Activated T-cell treated with anti-CD3 and anti-CD28 coated beads, Interleukin-2, amount 50 U/mL, for 1 hour (primary cell): ENCODE measurements around the gene HAUS1.
A peak's percentile ranks its signal among the peaks of the same experiment; 100 is the strongest.
"Not testable (repeated sequence)": the region's sequence is repeated elsewhere in the genome, so short reads cannot be mapped to it uniquely, and the experiment has no call there.

Source experiments
- DNase-seq: peaks from one replicate; pipeline ENCODE4 v3.0.0-alpha.2; 2020

Gene HAUS1, protein sequence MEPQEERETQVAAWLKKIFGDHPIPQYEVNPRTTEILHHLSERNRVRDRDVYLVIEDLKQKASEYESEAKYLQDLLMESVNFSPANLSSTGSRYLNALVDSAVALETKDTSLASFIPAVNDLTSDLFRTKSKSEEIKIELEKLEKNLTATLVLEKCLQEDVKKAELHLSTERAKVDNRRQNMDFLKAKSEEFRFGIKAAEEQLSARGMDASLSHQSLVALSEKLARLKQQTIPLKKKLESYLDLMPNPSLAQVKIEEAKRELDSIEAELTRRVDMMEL

DNA sequence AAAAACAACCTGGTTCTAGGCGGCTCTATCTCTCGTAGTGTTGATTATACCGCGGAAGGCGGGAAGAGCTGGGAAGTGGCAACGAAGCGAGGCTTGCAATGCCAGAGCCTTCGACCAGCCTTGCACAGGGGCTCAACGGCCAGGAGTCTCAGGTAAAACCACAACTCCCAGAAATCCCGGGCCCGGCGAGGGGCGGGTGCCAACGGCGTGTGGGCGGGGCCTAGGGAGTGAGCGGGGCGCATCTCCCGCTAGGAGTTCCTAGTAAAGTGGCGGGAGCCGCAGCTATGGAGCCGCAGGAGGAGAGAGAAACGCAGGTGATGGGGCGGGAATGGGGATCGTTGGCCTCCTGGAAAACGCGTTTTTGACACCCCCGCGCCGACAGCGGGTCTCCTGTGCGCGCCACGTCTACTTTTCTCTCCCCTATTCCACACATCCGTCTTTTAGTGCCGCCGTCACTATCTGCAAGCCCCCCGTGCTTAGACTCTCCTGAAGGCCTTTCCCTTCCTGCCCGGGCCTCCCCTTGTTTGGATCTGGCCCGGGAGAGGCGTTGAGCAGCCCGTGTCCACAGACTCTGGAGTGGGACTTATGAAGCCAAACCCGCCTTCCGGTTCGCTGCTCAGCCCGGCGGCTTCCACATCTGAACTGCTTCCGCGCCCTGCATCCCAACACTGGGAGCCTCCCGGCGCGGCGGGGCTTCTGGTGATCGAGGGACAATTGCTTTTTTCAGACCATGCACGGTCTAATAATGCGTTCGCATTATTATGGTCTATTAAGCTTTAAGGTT is at the start of gene HAUS1:
HAUS1 (plus strand) TSS at position 258 of the 784 bp plus-strand sequence; CDS start at position 285, 27 bp downstream.
- DNase-seq, result peak; percentile 86

DNA sequence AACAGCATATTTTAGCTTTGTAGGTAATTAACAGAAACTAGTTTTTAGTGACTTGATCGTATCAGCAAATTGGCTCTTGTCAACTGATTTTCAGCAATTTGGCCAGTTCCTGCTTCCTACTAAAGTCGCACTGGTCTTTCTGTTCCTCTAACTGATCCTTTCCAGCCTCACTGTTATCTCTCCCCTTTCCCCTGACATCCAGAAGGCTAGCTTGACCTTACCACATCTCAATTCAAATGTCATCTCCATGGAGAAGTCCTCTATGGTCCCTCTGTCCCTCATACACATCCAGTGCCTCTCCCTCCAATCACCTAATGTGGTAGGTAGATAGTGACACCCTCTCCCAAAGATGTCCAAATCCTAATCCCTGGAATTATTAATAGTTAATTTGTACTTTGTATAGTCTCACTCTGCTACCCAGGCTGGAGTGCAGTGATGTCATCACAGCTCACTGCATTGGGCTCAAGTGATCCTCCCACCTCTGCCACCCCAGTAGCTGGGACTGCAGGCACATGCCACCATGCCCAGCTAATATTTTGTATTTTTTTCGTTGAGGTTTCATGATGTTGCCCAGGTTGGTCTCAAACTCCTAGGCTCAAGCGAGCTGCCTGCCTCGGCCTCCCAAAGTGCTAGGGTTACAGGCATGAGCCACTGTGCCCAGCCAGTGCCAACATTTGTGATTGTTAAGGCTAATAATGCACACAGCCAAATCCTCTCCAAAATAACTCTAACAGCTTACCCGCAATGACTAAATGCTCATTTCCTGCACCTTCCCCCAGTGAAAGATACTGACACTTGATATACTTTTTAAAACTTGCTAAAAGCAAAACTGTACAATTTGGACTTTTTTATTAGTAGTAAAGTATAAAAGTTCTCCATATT is 49.0 kb upstream of the HAUS1 start:
- no peak for DNase-seq

DNA sequence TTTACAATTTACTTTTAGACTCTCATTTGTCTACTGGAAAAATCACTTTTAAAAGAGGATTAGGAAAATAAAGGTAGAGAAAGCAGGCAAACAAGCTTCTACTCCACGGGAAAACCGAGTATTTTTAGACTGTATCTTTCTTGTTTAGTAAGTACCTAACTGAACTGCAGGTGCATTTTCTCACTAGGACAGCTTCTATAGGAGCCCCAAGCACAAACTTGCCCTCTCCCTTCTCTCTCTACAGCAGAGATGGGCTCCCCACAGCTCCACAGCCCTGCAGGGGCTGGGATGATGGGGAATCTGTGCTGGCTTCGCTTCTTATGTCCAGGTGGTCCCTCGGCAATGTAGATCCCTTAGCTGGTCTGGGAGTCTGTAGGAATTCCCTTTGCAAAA is 48.4 kb upstream of the HAUS1 start:
- no peak for DNase-seq

DNA sequence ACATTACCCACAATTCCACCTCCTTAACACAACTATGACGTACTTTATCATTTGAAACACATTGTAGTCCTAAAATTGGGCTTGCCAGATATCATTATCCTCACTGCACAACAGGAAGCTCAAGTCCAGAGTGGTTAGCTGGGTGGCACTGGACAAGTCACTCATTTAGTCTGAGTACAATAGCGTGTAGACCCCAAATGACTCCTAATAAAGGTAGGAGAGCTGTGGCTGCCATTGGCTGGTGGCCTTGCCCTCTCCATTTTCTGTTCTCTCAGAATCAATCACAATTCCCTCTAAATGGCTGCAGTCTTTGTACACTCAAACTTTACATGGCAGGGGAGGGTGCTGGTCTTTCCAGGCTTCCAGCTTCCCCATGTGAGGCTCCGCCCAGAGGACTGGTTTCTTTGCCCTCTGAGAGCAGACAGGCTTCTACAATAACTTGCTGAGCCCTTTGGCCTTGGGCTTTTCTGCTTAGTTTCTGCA is 43.8 kb upstream of the HAUS1 start:
- no peak for DNase-seq

DNA sequence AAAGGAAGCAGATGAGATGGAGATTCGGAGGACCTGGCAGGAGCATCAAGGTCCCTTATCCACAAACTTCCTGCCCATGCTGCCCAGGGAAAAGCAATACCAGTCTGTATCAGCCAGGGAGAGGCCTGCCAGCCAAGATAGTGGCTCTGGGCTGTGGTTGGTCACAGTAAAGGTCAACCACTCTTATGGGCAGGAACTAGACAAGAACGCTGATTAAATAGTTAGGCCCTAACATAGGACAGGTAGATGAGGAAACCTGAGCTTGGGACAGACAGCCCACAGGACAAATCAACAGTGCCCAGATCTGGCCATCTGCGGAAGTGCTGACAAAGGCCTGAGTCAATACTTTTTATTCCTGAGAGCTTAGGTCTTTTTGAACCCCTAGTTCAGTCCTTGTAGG is 42.8 kb upstream of the HAUS1 start:
- DNase-seq, result no peak

DNA sequence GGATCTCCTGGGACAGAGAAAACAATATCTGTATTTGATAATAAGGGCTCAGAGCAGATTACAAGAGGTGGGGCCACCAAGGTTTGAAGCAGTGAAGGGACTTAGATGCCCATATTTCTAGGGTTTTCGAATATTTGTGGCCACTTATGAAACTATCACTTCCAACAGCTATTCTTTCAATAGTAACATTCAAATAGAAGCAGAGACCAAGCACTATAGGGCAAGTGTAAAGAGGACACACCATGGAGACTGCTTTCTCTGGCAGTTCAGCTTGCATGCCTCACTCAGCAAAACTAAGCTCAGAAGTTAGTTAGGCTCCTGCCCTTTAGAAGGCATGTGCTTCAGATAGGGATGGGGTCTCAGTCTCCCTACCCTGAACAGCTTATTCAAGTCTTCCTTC is 42.4 kb upstream of the HAUS1 start:
- no peak for DNase-seq

DNA sequence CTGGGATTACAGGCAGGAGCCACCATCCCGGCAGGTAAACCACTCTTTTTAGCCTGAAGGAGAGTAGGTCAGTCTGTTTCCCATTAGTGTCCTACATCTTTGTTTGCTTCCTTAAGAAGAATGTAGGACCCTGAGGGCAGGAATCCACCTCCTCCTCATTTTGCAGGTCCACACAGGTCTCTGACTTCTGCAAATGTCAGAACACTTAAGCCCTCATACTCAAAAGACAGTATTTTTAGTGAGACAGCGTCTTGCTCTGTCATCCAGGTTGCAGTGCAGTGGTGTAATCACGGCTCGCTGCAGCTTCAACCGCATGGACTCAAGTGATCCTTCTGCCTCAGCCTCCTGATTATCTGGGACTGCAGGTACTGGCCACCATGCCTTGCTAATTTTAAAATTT is 41.4 kb upstream of the HAUS1 start:
- no peak for DNase-seq

DNA sequence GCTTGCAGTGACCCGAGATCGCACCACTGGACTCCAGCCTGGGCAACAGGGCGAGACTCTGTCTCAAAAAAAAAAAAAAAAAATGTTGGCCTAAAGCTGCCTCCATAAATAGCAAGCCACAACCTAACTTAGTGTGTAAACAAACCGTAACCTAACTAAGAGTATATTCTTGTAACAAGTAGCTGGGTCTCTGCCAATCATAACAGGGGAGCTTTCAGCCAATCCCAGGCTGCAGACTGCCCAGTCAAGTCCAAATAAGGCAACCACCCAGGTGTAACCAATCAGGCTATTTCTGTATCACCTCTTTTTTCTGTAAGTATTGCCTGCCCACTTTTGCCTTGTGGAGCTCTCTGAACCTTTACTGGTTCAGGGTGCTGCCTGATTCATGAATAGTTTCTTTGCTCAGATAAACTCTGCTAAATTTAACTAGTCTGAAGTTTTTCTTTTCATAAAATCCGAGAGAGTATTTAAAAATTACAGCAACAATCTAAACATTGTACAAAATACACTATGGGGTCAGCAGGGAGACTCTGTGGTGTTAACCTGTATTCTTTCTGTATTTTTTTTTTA is 36.7 kb upstream of the HAUS1 start:
- no peak for DNase-seq

DNA sequence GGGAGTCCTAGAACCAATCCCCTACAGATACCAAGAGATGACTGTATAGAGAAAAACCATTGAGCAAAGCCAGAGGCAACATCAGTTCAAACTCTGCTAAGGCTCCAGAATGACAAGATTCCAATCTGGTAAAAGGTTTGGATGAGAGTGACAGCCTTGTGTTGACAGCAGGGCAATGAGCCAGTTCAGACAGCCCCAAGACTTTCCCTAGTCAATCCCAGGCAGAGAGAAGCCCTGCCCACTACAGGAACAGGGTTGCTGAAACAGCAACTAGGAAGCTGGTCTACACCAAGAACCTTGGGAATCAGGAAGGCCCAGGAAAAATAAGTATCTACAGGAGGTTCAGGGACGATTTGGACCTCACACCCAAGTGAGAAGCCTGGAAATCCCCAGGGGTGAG is 35.4 kb upstream of the HAUS1 start:
- DNase-seq, result no peak

DNA sequence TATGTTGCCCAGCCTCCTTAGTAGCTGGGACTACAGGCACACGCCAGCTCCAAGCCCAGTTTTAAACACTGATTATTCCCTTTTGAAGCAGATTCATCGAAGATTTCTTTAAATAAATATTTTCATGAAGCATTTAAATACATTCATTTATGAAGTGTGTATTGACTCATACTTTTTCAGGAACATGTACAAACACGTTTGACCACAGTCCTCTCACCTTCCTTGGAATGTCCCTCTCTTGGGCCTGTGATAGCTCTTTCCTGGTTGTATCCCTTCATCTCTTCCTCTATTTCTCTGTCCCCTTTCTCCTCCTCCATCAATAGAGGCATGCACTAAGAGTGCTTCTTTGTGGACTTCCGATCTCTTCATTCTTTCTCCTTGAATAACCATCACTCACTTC is 34.7 kb upstream of the HAUS1 start:
- no peak for DNase-seq

DNA sequence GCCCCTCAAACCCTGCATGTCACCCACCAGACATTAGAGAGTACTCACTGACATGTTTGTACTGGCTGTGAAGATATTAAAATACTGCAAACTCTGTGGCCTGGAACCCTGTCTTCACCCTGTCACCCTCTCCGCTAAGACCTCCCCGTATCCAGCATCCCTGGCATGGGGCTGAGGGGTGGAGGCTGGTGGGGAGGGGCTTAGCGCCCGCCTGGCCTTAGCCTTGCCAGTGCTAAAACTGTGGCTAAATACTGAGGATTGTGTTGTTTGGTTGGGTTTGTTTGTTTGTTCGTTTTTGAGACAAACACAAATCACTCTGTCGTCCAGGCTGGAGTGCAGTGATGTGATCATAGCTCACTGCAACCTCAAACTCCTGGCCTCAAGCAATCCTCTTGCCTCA is 34.0 kb upstream of the HAUS1 start:
- no peak for DNase-seq

DNA sequence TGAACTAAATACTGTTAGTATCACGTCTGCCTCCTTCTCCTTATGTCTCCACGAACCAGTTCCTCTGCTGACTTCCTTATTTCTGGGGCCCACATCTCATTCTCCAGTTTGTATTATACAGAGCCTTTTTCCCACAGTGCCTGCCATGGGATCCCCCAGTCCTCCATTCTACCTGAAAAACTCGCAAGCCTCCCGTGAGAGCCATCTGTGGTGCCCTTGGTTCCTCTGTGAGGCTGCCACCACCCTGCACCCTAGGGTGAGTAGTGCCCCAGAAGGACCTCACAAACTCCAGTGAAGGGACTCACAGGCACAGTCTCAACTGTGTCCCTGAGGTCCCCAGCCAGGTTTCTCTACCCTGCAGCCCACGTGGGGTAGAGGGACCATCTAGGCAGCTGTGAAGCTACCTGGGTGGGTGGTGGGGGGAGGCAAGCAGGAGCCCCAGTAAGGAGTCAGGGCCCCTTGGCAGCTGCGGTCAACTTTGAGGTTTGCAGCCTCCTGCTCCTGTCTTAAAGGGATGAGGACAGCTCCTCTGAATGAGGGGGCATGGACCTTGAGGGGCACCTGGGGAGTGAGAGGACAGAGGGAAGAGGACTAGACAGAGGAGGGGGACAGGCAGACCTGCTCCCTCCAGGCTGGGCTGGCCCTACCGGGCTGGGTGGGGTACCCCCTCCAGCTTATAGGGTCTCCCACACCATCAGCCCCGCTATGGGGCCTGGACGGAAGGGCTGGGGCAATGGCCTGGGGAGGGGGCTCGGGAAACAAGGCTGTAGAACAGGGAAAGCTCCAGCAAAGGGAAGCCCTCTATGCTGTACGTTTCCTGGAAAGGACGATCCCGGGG is 33.2 kb upstream of the HAUS1 start:
- peak; percentile 39 for DNase-seq

DNA sequence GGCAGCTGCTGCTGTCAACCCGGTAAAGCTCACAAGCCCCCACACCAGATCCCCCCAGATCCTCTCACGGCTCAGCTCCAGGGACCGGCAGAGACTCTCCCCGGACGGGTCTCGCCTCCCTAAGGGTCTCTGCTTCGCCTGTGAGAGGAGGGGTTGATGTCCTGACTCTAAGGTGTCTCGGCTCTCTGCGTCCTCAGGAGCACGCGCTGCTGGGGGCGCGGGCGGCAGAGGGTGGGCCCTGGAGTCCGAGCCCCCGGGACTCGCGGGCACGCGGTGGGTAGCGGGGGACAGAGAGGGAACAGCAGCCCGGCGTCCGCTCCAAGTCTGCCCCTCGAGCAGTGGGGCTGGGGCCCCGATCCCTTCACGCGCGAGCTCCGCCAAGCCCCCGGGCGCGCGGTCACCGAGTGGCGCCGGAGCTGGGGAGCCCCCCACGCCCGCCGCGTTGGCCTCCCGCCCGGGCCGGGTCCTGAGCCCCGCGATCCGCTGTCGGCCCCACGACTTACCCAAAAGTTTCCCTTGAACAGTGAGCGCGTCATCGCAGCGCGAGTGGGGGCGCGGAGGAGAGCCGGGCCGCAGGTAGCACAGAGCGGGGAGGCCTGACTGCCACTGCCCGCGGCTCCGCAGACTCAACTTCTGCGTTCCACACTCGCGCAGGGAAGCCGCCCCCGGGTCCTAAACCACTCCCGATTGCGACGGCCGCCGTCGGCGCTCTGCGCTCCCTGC is 32.4 kb upstream of the HAUS1 start, which contains the start of gene PSTPIP2:
PSTPIP2 (minus strand) TSS at position 608 of the 723 bp plus-strand sequence; CDS start at position 536, 72 bp downstream.
- peak; percentile 74 for DNase-seq

DNA sequence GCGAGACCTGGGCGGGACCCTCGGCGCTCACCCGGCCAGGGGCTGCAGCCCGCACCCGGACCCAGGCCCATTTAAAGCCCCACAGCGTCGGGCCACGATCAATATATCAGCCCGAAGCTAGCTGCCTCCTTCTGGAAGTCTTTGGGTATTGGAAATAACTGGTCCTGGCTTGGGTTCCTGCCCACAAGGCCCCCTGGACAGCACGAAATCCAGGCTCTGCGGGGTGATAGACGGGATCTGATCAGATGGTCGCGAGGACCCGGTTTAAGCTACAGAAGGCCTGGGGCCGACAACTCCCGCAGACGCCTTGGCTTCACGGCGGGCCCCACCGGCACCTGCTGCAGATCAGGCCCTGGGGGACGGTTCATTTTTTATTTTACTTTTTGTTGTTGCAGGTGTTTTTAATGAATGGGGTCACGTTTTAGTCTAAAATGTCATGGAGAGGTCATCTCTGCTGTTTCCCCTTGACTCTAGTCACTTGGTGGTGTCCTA is 31.8 kb upstream of the HAUS1 start:
- no peak for DNase-seq

DNA sequence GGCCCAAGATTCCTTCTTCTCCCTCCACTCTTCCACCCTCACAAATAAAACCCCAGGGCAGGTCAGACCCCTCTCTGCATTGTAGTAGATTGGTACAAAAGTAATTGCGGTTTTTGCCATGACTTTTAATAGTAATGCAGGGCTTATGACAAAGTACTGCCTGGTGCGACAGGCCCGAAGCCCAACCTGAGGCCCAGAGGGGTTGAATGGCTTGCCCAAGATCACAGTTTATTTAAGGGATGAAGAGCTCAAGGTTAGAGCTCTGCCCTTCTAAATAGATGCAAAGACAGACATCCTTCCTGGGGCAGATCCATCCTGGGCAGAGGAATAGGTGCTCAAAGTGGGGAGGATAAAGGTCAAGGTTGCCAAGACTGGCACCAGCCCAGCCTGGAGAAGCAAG is 31.2 kb upstream of the HAUS1 start:
- no peak for DNase-seq

DNA sequence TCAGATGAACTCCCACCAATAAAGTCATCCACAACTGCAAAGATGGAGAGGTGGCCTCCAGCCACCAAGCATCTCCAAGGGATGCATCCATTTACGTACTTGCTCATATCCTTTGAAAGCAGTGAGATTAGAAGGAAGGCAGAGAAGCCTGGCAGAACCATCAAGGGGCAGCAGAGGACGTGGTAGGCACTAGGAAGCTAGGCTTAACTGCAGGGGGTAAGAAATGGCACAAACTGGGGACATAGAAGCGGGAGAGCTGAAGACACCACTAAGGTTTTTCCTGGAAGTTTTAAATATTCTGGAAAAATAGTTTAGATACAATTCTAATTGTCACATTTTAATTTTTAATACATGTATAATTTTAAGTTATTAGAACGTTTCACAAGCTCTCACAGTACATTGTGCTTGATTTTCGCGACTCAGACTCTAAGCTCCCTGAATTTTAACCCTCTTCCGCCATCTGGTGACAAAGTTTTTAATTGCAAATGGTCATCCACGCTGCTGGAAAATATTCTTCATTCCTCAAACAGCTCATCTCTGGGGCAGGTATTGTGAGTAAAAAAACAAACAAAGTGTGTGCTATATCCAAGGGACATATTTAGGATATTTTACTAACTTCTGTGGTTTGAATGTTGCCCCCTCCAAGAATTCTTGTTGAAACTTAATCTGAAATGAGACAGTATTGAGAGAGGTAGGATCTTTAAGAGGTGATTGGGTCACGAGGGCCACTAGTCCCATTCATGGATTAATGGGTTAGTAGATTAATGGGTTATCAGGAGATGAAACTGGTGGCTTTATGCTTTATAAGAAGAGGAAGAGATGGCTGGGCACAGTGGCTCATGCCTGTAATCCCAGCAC is 30.5 kb upstream of the HAUS1 start:
- no peak for DNase-seq

DNA sequence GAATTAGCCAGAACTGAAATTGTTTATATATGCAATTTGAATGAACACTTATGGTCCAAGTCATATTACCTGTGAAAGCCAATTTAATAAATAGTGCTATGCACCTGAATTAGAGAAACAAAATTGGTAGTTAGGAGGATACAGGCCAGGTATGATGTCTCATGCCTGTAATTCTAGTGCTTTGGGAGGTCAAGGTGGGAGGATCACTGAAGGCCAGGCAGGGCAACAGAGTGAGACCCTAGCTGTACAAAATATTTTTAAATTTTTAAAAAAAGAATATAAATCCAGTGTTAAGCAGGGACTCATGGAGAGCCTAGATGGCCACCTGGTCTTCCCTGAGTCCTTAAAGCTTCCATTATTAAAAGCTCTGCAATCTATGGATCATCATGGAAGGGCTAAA is 24.8 kb upstream of the HAUS1 start:
- DNase-seq, result no peak

DNA sequence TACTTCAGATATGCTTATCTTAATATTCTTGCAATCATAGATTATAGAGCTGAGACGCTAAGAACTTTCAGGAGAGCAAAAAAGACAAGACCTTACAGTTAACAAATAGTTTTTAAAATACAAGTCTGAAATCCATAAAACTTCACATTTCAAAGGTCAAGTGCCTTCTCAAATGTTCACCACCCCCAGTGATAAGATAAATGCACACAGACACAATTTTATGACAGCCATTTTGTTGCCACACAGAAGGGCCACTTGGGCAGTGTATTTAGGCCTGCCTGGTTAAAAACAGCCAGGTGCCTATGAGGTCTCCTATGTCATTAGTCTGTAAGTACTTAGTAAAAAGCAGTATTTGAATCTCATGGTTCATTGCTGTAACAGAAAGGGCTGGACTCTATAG is 24.0 kb upstream of the HAUS1 start:
- no peak for DNase-seq

DNA sequence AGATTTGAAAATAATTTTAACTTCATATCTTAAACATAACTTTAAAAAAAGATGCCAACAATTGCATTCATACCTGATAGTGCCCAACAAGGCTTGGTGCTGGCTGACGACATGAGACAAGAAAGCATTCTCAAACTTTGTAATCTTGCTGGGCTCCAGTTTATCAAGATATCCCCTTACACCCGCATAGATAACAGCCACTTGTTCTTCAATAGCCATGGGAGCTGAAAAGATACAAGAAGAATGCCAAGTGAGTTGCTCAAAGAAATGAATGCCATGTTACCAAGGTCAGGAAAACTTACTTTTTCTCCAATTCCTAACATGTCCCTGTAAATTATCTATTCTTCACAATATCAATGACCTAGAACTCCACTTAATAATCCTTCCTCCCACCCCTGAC is 19.8 kb upstream of the HAUS1 start:
- DNase-seq, result no peak

DNA sequence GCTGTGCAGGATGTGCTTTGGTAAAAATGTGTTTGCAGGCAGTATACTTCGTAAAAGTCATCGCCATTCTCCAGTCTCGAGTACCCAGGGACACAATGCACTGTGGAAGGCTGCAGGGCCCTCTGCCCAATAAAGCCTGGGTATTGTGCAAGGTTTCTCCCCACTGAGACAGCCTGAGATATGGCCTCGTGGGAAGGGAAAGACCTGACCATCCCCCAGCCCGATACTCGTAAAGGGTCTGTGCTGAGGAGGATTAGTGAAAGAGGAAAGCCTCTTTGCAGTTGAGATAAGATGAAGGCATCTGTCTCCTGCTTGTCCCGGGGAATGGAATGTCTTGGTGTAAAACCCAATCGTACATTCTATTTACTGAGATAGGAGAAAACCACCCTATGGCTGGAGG is 15.7 kb upstream of the HAUS1 start:
- DNase-seq, result not testable (repeated sequence)
